GM12878 (cell line): Measurements from ENCODE around the gene DIAPH2. TPM values are rescaled to one million over a fixed set of nuclear protein-coding genes. Genes with fewer than 3 reads are reported as not detected.

Experiments
- ATAC-seq: fragments of 200-7000 bp; cut with Tn5 transposase; 3 replicates; pipeline ENCODE4 v1.9.1; 2020; ENCODE audit warnings: mild to moderate bottlenecking, moderate library complexity
- BruUV-seq: library from RNA; stranded (reverse); fragments of 400-500 nt; replicated peaks from 2 replicates; lab custom pipeline; 2021; lab: Mats Ljungman, UMichigan
- CTCF ChIA-PET: fragments of 300-600 bp; sonication (Branson Sonifier 250); formaldehyde crosslinking; extraction: SDS; loops from one replicate; lab custom pipeline; 2021; ENCODE audit warnings: inconsistent platforms; lab: Yijun Ruan, JAX
- POLR2A ChIA-PET: fragments of 350-600 bp; formaldehyde crosslinking; extraction: SDS; loops from one replicate; lab custom pipeline; 2021; ENCODE audit warnings: inconsistent platforms; lab: Charles Lee
- RAD21 ChIA-PET: fragments of 300-600 bp; sonication (Branson Sonifier 250); formaldehyde crosslinking; loops from one replicate; lab custom pipeline; 2023; ENCODE audit warnings: antibody characterized with exemption; ENCODE audit not compliant: unreplicated experiment; lab: Charles Lee
- SMC1A ChIA-PET: fragments of 300-600 bp; sonication (Branson Sonifier 250); formaldehyde crosslinking; loops from one replicate; lab custom pipeline; 2023; ENCODE audit not compliant: unreplicated experiment, uncharacterized antibody; lab: Charles Lee
- DNase-seq: peaks from one replicate; pipeline ENCODE4 v3.0.0-alpha.2; 2011; ENCODE audit warnings: low read depth, low spot score
- FAIRE-seq: peaks from 3 replicates; lab custom pipeline; 2011; peaks lifted over from hg19 to GRCh38; lab: Jason Lieb, UNC
- H2AFZ ChIP-seq: 2 replicates; pipeline ENCODE4 v1.6.0; 2011; ENCODE audit warnings: low read depth, low read length, control low read depth; ENCODE audit not compliant: control insufficient read depth
- H3K27ac ChIP-seq: 2 replicates; pipeline ENCODE4 v1.5.1; 2011; ENCODE audit warnings: control low read depth; ENCODE audit not compliant: control insufficient read depth, insufficient read depth
- H3K27me3 ChIP-seq, 2 experiments: replicated peaks in 1 of 2; 2 replicates each; pipeline versions ENCODE4 v1.6.0 to v1.6.1; 2011; ENCODE audit warnings: low read length in 1 of 2; ENCODE audit not compliant: control insufficient read depth in 2 of 2, insufficient read depth in 2 of 2
- H3K36me3 ChIP-seq, 2 experiments: 2 replicates each; pipeline ENCODE4 v1.5.1; 2011; ENCODE audit warnings: low read length in 1 of 2; ENCODE audit not compliant: control insufficient read depth in 2 of 2, insufficient read depth in 2 of 2
- H3K4me1 ChIP-seq: 2 replicates; pipeline ENCODE4 v1.6.1; 2011; ENCODE audit warnings: mild to moderate bottlenecking, low read length, moderate library complexity, mixed read lengths; ENCODE audit not compliant: control insufficient read depth, insufficient read depth
- H3K4me2 ChIP-seq: 2 replicates; pipeline ENCODE4 v1.6.0; 2011; ENCODE audit warnings: control low read depth; ENCODE audit not compliant: control insufficient read depth, insufficient read depth
- H3K4me3 ChIP-seq: fragments of 200-600 bp; sonication (generic); 2 replicates; pipeline ENCODE4 v1.5.1; 2016
- H3K79me2 ChIP-seq: 2 replicates; pipeline ENCODE4 v1.6.0; 2011; ENCODE audit warnings: low read length; ENCODE audit not compliant: control insufficient read depth, insufficient read depth
- H3K9ac ChIP-seq: 2 replicates; pipeline ENCODE4 v1.8.0; 2011; ENCODE audit warnings: low read length, control low read depth, mixed read lengths; ENCODE audit not compliant: control insufficient read depth, insufficient read depth
- H3K9me3 ChIP-seq: replicated peaks from 3 replicates; pipeline ENCODE4 v1.5.1; 2011; ENCODE audit warnings: mild to moderate bottlenecking, low read length; ENCODE audit not compliant: control insufficient read depth, insufficient read depth
- H4K20me1 ChIP-seq: 2 replicates; pipeline ENCODE4 v1.6.0; 2011; ENCODE audit not compliant: control insufficient read depth, insufficient read depth
- BACH1 ChIP-seq: fragments of 450-650 bp; IDR thresholded peaks from 2 replicates; pipeline ENCODE4 v1.6.1; 2017; ENCODE audit warnings: mild to moderate bottlenecking, borderline replicate concordance
- BHLHE40 ChIP-seq, 2 experiments: fragments of 450-650 bp in 1 of 2; IDR thresholded peaks; 2 replicates each; pipeline ENCODE4 v1.6.1; 2011 to 2017; ENCODE audit warnings: low read depth in 2 of 2, borderline replicate concordance in 1 of 2, improper control_type of control experiment in 1 of 2, low read length in 1 of 2, mild to moderate bottlenecking in 1 of 2
- FOXK2 ChIP-seq: fragments of 450-650 bp; IDR thresholded peaks from 2 replicates; pipeline ENCODE4 v1.6.1; 2017; ENCODE audit warnings: mild to moderate bottlenecking, moderate library complexity
- HDAC6 ChIP-seq: fragments of 200-600 bp; sonication (generic); IDR thresholded peaks from one replicate; pipeline ENCODE4 v1.8.0; 2017; ENCODE audit warnings: antibody characterized with exemption; ENCODE audit not compliant: unreplicated experiment
- HDGF ChIP-seq: fragments of 450-650 bp; IDR thresholded peaks from 2 replicates; pipeline ENCODE4 v1.6.1; 2016; ENCODE audit warnings: antibody characterized with exemption
- MEF2B ChIP-seq: fragments of 450-650 bp; IDR thresholded peaks from 2 replicates; pipeline ENCODE4 v1.6.1; 2018; ENCODE audit warnings: mild to moderate bottlenecking, moderate library complexity; ENCODE audit not compliant: partially characterized antibody, poor library complexity, severe bottlenecking
- MLLT1 ChIP-seq: fragments of 450-650 bp; IDR thresholded peaks from 2 replicates; pipeline ENCODE4 v1.6.1; 2016; ENCODE audit warnings: mild to moderate bottlenecking
- RB1 ChIP-seq: fragments of 450-650 bp; formaldehyde crosslinking; IDR thresholded peaks from 2 replicates; pipeline ENCODE4 v1.6.1; 2017; ENCODE audit warnings: mild to moderate bottlenecking, borderline replicate concordance
- SIN3A ChIP-seq: IDR thresholded peaks from 2 replicates; pipeline ENCODE4 v1.6.1; 2012; ENCODE audit warnings: low read depth, low read length, improper control_type of control experiment
- STAT1 ChIP-seq: fragments of 450-650 bp; conservative IDR thresholded peaks from 2 replicates; pipeline ENCODE4 v1.6.1; 2014; ENCODE audit warnings: antibody characterized with exemption, mild to moderate bottlenecking
- TAF1 ChIP-seq: IDR thresholded peaks from 2 replicates; pipeline ENCODE4 v1.6.1; 2011; ENCODE audit warnings: mild to moderate bottlenecking, low read depth, low read length, borderline replicate concordance
- ZNF274 ChIP-seq: IDR thresholded peaks from one replicate; pipeline ENCODE4 v1.8.0; 2011; ENCODE audit not compliant: insufficient read length, insufficient read depth
- whole genome bisulfite sequencing: methylation state at CpG from one replicate; pipeline ENCODE4 v1.1.6; 2016; ENCODE audit warnings: low lambda C conversion rate; ENCODE audit not compliant: insufficient replicate concordance, insufficient coverage; ENCODE audit errors: missing lambda C conversion rate; 5-methylcytosine and 5-hydroxymethylcytosine counted together
- in situ Hi-C: fragments of 300-500 bp; cut with MboI; formaldehyde crosslinking; loops from 9 replicates; pipeline ENCODE4 v1.14.3; 2018; ENCODE audit warnings: mixed read lengths
- intact Hi-C: fragments of 100-400 bp; cut with micrococcal nuclease; formaldehyde crosslinking; loops from one replicate; pipeline ENCODE4 v1.14.2; 2022; ENCODE audit not compliant: unreplicated experiment
- polyA plus RNA-seq, 11 experiments: library from polyadenylated mRNA; depleted of rRNA in 4 of 11; unstranded in 6 of 11; stranded (reverse) in 5 of 11; fragments of >200 nt; fragmentation: Nextera tagmentation in 4 of 11; fragmentation: Illumina TruSeq in 1 of 11; extraction: Ambion mirVana in 4 of 11; extraction: Trizol in 1 of 11; gene quantifications; 1 replicate in 1 of 11; 2 replicates in 10 of 11; pipeline versions ENCODE4 v1.2.1 to v1.2.3, GENCODE V29; 2011 to 2016; ENCODE audit warnings: inconsistent platforms in 2 of 11, missing spikeins in 2 of 11, low read depth in 1 of 11
- total RNA-seq, 4 experiments: library from RNA; depleted of rRNA in 3 of 4; stranded (reverse); fragments of >200 nt in 3 of 4; fragmentation: Illumina TruSeq in 1 of 4; extraction: Trizol in 1 of 4; gene quantifications; 2 replicates each; pipeline versions ENCODE4 v1.2.1 to v1.2.3, GENCODE V29; 2013 to 2021
- TF ChIP-seq, protein P1 (sequence below): IDR thresholded peaks from 2 replicates; pipeline ENCODE4 v1.6.1; 2012; ENCODE audit warnings: low read length, inconsistent platforms
- TF ChIP-seq, protein P2 (sequence below): fragments of 450-650 bp; formaldehyde crosslinking; IDR thresholded peaks from 2 replicates; pipeline ENCODE4 v1.5.0; 2022; ENCODE audit warnings: mild to moderate bottlenecking, missing genetic modification characterization
- TF ChIP-seq, protein P3 (sequence below): IDR thresholded peaks from 2 replicates; pipeline ENCODE4 v1.6.1; 2012; ENCODE audit warnings: low read depth, low read length, improper control_type of control experiment

DIAPH2 gene
- total and polyA plus RNA-seq, 10 of the 15 experiments (the other 5 are each of a cell fraction or from before 2014, with no cell fraction given): 2.2 to 16.6 (median 8.8) TPM

DNA sequence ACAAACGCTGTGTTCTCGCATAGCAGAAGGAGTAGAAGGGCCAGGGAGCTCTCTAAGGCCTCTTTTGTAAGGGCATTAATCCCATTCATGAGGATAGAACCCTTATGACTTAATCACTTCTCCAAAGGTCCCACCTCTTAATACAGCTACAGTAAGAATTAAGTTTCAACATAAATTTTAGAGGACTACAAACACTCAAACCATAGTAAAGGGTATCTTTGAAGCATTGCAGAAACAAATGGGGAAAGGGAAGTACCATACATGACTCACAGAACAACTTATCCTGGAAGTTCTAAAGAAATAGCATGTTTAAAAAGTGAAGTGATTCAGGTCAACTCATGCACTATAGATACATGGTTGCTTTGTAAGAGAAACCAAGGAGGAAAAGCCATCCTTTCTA lies 879.9 kb downstream of the DIAPH2 start:
- Histone ChIP-seq H3K36me3 (no peaks in the 10 kb centered on the region), H3K4me2 (no peak overlapping the region), H3K4me3 (no peak overlapping the region)
- peak; percentile 57 for FAIRE-seq
- TF ChIP-seq ZNF274 (no peak), FOXK2 (no peak), BHLHE40 (IDR thresholded peaks at IDR 0.05; ENCODE audit: borderline replicate concordance in 1 of 2, low read depth in 2 of 2, low read length in 1 of 2) (no peak), MEF2B (no peak), HDAC6 (no peak), SIN3A (no peak), MLLT1 (no peak), BACH1 (no peak), RB1 (no peak), TAF1 (no peak), HDGF (no peak), STAT1 (no peak)
- TF ChIP-seq, protein P1, sequence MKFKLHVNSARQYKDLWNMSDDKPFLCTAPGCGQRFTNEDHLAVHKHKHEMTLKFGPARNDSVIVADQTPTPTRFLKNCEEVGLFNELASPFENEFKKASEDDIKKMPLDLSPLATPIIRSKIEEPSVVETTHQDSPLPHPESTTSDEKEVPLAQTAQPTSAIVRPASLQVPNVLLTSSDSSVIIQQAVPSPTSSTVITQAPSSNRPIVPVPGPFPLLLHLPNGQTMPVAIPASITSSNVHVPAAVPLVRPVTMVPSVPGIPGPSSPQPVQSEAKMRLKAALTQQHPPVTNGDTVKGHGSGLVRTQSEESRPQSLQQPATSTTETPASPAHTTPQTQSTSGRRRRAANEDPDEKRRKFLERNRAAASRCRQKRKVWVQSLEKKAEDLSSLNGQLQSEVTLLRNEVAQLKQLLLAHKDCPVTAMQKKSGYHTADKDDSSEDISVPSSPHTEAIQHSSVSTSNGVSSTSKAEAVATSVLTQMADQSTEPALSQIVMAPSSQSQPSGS: no peak
- TF ChIP-seq, protein P2, sequence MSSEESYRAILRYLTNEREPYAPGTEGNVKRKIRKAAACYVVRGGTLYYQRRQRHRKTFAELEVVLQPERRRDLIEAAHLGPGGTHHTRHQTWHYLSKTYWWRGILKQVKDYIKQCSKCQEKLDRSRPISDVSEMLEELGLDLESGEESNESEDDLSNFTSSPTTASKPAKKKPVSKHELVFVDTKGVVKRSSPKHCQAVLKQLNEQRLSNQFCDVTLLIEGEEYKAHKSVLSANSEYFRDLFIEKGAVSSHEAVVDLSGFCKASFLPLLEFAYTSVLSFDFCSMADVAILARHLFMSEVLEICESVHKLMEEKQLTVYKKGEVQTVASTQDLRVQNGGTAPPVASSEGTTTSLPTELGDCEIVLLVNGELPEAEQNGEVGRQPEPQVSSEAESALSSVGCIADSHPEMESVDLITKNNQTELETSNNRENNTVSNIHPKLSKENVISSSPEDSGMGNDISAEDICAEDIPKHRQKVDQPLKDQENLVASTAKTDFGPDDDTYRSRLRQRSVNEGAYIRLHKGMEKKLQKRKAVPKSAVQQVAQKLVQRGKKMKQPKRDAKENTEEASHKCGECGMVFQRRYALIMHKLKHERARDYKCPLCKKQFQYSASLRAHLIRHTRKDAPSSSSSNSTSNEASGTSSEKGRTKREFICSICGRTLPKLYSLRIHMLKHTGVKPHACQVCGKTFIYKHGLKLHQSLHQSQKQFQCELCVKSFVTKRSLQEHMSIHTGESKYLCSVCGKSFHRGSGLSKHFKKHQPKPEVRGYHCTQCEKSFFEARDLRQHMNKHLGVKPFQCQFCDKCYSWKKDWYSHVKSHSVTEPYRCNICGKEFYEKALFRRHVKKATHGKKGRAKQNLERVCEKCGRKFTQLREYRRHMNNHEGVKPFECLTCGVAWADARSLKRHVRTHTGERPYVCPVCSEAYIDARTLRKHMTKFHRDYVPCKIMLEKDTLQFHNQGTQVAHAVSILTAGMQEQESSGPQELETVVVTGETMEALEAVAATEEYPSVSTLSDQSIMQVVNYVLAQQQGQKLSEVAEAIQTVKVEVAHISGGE: no peak
- TF ChIP-seq, protein P3, sequence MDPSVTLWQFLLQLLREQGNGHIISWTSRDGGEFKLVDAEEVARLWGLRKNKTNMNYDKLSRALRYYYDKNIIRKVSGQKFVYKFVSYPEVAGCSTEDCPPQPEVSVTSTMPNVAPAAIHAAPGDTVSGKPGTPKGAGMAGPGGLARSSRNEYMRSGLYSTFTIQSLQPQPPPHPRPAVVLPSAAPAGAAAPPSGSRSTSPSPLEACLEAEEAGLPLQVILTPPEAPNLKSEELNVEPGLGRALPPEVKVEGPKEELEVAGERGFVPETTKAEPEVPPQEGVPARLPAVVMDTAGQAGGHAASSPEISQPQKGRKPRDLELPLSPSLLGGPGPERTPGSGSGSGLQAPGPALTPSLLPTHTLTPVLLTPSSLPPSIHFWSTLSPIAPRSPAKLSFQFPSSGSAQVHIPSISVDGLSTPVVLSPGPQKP: no peak
- TF ChIP-seq, all 136 proteins: peak for 0
- no peak overlapping the region for H3K27ac ChIP-seq
- H3K9ac ChIP-seq: no peak overlapping the region
- no peak overlapping the region for H2AFZ ChIP-seq
- ATAC-seq: no peak
- RAD21 ChIA-PET: no interaction called here
- no peaks in the 10 kb centered on the region for H3K27me3 ChIP-seq
- CTCF ChIA-PET: no interaction called here
- intact Hi-C loops (no loop called here), in situ Hi-C loops (no loop called here)
- no TSS peak for BruUV-seq
- SMC1A ChIA-PET: interaction anchor here (0.9 to 2.9 kb wide), 5 partner anchors 10 to 167 kb away, joined by 3 to 10 read pairs (median 3); no protein-coding TSS in a partner anchor
- 73% methylated on average over 2 of the region's 2 CpGs for WGBS
- H3K79me2 ChIP-seq: no peaks in the 10 kb centered on the region
- H3K9me3 ChIP-seq: no peaks in the 10 kb centered on the region
- no peak for DNase-seq
- no peaks in the 10 kb centered on the region for H3K4me1 ChIP-seq
- no peaks in the 10 kb centered on the region for H4K20me1 ChIP-seq
- POLR2A ChIA-PET: interaction anchor here (1.3 kb wide), 1 partner anchor 36 kb away, joined by 6 read pairs; no protein-coding TSS in a partner anchor
